ENCODE results near the gene GPR15LG.

- no peak for TF ChIP-seq POLR2AphosphoS5 (IDR thresholded peaks at IDR 0.05)
- TF ChIP-seq CTCF (IDR thresholded peaks at IDR 0.05): no peak
- TF ChIP-seq POLR2A (IDR thresholded peaks at IDR 0.05; ENCODE audit: low read depth): no peak
These were observed 28.7 kb downstream of the GPR15LG start for GRCh38 chr10:84202349-84202748.

Data from esophagus muscularis mucosa (tissue), 3 donors.